Activated CD8-positive, alpha-beta T cell treated with anti-CD3 and anti-CD28 coated beads for 36 hours (primary cell): ENCODE results near the gene NBPF11. TPM values are rescaled to one million over a fixed set of nuclear protein-coding genes. Genes with fewer than 3 reads are reported as not detected.

ENCODE experiments used
- ATAC-seq: fragments of 200-7000 bp; cut with Tn5 transposase; one replicate; pipeline ENCODE4 v1.10.0; 2021; ENCODE audit warnings: mild to moderate bottlenecking, moderate library complexity
- CTCF ChIA-PET: fragments of 350-600 bp; sonication (Branson Sonifier 250); formaldehyde crosslinking; loops from one replicate; lab custom pipeline; 2021; ENCODE audit warnings: antibody characterized with exemption; lab: Charles Lee
- POLR2A ChIA-PET: fragments of 350-600 bp; sonication (Branson Sonifier 250); formaldehyde crosslinking; loops from one replicate; lab custom pipeline; 2021; ENCODE audit warnings: antibody characterized with exemption; lab: Charles Lee
- DNase-seq: peaks from one replicate; pipeline ENCODE4 v3.0.0-alpha.2; 2020
- H3K27ac Mint-ChIP-seq: one replicate; pipeline ENCODE4 v1.8.0; 2021; ENCODE audit warnings: mild to moderate bottlenecking, mixed read lengths
- H3K27me3 Mint-ChIP-seq: one replicate; pipeline ENCODE4 v1.8.0; 2021; ENCODE audit warnings: mixed read lengths
- H3K36me3 Mint-ChIP-seq: one replicate; pipeline ENCODE4 v1.8.0; 2021; ENCODE audit warnings: low read depth, mixed read lengths
- H3K4me1 Mint-ChIP-seq: one replicate; pipeline ENCODE4 v1.8.0; 2021; ENCODE audit warnings: low read depth, mixed read lengths
- H3K4me3 Mint-ChIP-seq: one replicate; pipeline ENCODE4 v1.8.0; 2021; ENCODE audit warnings: mild to moderate bottlenecking, moderate library complexity, mixed read lengths
- H3K9me3 Mint-ChIP-seq: one replicate; pipeline ENCODE4 v1.8.0; 2021; ENCODE audit warnings: mixed read lengths
- intact Hi-C: fragments of 100-400 bp; cut with micrococcal nuclease; formaldehyde crosslinking; loops from one replicate; pipeline ENCODE4 v1.10.0; 2022
- total RNA-seq, 2 experiments: library from RNA; stranded (reverse); gene quantifications; one replicate each; pipeline ENCODE4 v1.2.3, GENCODE V29; 2021
- TF ChIP-seq, protein P1 (sequence below): fragments of 200-600 bp; IDR thresholded peaks from one replicate; pipeline ENCODE4 v1.8.0; 2022; ENCODE audit warnings: antibody characterized with exemption, mild to moderate bottlenecking

NBPF11 gene
- total RNA-seq, 2 experiments from 2014 or later, result 5.6 to 7.2 TPM

- H3K4me3 Mint-ChIP-seq, result no peak overlapping the region
- H3K9me3 Mint-ChIP-seq, result no peaks in the 10 kb centered on the region
- H3K27me3 Mint-ChIP-seq, result no peaks in the 10 kb centered on the region
- H3K27ac Mint-ChIP-seq, result no peak overlapping the region
- ATAC-seq (no peak), DNase-seq (no peak)
- H3K36me3 Mint-ChIP-seq, result no peaks in the 10 kb centered on the region
- intact Hi-C loops, result no loop called here
- ChIA-PET CTCF (no interaction called here), POLR2A (no interaction called here)
- peaks cover 5% of the 10 kb centered on the region for H3K4me1 Mint-ChIP-seq
- TF ChIP-seq, protein P1, sequence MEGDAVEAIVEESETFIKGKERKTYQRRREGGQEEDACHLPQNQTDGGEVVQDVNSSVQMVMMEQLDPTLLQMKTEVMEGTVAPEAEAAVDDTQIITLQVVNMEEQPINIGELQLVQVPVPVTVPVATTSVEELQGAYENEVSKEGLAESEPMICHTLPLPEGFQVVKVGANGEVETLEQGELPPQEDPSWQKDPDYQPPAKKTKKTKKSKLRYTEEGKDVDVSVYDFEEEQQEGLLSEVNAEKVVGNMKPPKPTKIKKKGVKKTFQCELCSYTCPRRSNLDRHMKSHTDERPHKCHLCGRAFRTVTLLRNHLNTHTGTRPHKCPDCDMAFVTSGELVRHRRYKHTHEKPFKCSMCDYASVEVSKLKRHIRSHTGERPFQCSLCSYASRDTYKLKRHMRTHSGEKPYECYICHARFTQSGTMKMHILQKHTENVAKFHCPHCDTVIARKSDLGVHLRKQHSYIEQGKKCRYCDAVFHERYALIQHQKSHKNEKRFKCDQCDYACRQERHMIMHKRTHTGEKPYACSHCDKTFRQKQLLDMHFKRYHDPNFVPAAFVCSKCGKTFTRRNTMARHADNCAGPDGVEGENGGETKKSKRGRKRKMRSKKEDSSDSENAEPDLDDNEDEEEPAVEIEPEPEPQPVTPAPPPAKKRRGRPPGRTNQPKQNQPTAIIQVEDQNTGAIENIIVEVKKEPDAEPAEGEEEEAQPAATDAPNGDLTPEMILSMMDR, result no peak
These were observed 14.7 kb upstream of the NBPF11 start for GRCh38 chr1:148166558-148167492.

DNA sequence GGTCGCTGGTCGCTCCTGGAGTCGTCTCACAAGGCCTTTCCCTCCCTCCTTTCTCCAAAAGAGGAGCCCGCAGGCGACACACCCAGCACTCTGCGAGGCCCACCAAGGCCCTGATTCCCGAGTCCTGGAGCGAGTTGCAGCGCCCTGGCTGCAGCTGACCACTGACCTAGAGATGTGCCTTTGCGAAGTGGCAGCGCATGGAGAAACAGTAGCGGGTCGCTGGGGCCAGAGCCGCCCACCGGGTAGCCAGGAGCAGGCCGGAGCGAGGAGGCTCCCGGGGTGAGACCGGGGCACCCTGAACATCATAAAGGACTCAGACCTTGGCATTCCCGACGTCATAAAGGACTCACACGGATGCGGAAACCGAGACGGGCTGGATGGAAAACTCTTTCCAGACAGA is 10.3 kb upstream of the NBPF11 start:
- no peak overlapping the region for H3K27ac Mint-ChIP-seq
- TF ChIP-seq, protein P1, result no peak
- intact Hi-C loops, result no loop called here
- POLR2A ChIA-PET, result no interaction called here
- H3K27me3 Mint-ChIP-seq, result peaks cover 17% of the 10 kb centered on the region
- ATAC-seq, result no peak
- no peak for DNase-seq
- H3K4me3 Mint-ChIP-seq, result no peak overlapping the region
- H3K36me3 Mint-ChIP-seq, result no peaks in the 10 kb centered on the region
- H3K4me1 Mint-ChIP-seq, result peaks cover 9% of the 10 kb centered on the region
- CTCF ChIA-PET, result no interaction called here
- H3K9me3 Mint-ChIP-seq, result no peaks in the 10 kb centered on the region

GRCh38 chr1:148161053-148161901 is 9.2 kb upstream of the NBPF11 start:
- Mint-ChIP-seq H3K9me3 (no peaks in the 10 kb centered on the region), H3K27ac (no peak overlapping the region), H3K27me3 (peaks cover 17% of the 10 kb centered on the region), H3K4me1 (peaks cover 4% of the 10 kb centered on the region), H3K36me3 (no peaks in the 10 kb centered on the region), H3K4me3 (no peak overlapping the region)
- intact Hi-C loops, result no loop called here
- TF ChIP-seq, protein P1, result no peak
- DNase-seq (no peak), ATAC-seq (no peak)
- ChIA-PET CTCF (no interaction called here), POLR2A (no interaction called here)

GRCh38 chr1:148160343-148161052 is 8.4 kb upstream of the NBPF11 start:
- TF ChIP-seq, protein P1, result no peak
- Mint-ChIP-seq H3K4me1 (peaks cover 8% of the 10 kb centered on the region), H3K36me3 (no peaks in the 10 kb centered on the region), H3K9me3 (no peaks in the 10 kb centered on the region), H3K27me3 (peaks cover 21% of the 10 kb centered on the region), H3K27ac (no peak overlapping the region), H3K4me3 (no peak overlapping the region)
- ATAC-seq (no peak), DNase-seq (no peak)
- POLR2A ChIA-PET, result no interaction called here
- intact Hi-C loops, result no loop called here
- CTCF ChIA-PET, result no interaction called here
